SKM-1 treated with dmso at 0.1 percent for 144 hours (cell line): ENCODE results near the gene EML1.

Source experiments
- DNase-seq: peaks from one replicate; lab custom pipeline; 2025; ENCODE audit not compliant: unreplicated experiment; lab: John Stamatoyannopoulos, UW

Gene EML1

GRCh38 chr14:99862136-99862535 lies 68.9 kb downstream of the EML1 start:
- no peak for DNase-seq

DNA sequence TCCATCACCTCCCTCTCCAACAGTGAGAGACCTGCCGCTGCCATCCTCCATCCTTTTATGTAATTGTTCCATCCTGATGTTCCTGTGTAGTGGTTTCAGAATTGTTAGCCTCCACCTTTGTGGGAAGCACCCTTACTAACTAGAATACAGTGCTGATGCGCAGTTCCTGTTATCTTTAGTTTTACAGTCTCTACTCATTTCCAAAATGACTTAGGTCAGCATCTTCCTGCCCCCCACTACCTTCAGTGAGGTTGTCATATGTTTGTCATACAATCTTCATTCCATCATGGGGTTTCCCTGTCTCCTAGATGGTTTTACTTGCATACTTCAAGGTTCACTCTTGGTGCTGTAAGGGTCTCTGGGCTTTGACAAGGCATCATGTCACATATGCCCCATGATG lies 69.8 kb downstream of the EML1 start:
- no peak for DNase-seq

- no peak for DNase-seq
Measured at GRCh38 chr14:99865408-99865807, 72.2 kb downstream of the EML1 start.

DNA sequence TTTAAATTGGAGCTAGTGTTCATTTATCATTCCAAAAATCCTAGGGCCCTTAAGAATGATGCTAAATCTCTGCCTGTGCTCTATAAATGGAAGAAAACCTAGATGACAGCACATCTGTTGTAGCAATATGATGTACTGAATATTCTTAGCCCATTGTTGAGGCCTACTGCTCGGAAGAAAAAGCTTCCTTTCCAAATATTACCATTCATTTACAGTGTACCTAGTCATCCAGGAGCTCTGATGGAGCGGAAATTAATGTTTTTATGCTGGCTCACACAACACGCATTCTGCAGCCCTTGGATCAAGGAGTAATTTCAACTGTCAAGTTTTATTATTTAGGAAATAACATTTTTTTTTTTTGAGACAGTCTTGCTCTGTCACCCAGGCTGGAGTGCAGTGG lies 77.4 kb downstream of the EML1 start:
- DNase-seq, result no peak

DNA sequence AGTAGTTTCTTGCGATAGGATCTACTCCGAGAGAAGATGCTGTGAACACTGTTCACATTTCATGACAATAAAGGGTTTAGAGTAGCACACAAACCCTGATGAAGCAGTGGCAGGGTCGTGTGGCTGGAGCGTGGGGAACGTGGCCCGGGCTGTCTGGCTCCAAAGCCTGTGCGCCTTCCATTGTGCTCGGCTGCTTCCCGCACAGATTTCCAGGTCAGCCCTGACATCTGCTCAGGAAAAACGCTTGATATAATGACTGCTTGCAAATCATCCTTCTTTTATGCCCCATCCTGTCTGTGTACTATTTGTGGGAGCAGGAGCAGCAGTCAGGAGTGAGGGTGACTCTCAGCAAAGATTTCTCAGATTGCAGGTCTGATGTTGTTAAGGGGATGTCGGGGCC lies 78.6 kb downstream of the EML1 start:
- no peak for DNase-seq

DNA sequence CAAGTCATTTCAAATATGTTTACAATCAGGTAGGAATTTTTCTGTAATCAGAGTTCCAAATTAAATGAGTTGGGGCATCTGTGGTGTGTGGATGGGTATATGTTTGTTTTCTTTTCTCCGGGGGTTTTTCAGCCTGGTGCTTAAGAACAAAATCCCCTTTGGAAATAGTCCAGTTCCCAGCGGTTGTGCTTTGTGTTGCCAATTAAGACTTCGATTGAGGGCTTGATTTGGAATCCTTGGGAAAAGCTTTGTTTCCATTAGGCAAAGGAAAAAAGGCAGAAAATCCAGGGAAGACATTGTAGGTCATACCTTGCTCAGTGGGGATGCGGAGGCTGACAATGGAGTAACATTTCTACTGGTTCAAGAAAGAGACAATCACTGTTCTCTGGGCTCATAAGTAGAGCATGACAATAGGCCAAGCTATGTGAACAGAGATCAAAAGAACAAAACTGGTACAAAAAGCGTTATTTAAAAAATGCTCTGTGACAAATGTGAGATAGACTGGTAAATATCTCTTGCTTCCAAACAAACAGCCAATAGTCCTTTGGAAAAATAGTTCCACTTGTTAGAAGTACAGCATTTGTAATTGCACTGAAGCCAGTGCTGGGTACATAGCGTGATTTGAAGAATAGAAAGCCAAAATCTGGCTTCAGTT lies 79.7 kb downstream of the EML1 start:
- no peak for DNase-seq

DNA sequence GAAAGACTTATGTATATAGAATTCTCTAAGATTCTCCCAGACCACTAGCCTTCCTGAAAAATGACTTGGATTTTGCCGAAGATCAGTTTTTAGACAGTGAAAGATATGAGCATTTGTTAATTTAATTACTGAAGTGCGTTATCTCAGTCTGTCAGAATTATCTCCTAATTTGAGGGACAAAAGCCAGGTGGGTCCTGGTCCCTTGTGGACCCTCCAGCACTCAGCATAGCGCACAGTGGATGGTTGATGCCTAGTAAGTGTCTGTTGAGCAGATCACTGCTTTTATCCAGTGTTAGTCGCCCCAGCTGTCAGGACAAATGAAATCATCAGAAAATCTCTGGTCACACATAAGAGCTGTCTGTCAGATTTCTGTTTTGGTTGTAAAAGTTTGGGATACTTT lies 80.4 kb downstream of the EML1 start:
- DNase-seq, result no peak

- no peak for DNase-seq
Measured at GRCh38 chr14:99874306-99874705, 81.1 kb downstream of the EML1 start.

- DNase-seq, result no peak
Measured at GRCh38 chr14:99875421-99875820, 82.2 kb downstream of the EML1 start.

GRCh38 chr14:99875836-99876235 lies 82.6 kb downstream of the EML1 start:
- DNase-seq, result no peak

GRCh38 chr14:99876406-99876805 lies 83.2 kb downstream of the EML1 start:
- no peak for DNase-seq

GRCh38 chr14:99878563-99878962 lies 85.3 kb downstream of the EML1 start:
- no peak for DNase-seq

GRCh38 chr14:99879401-99880295 lies 86.4 kb downstream of the EML1 start:
- no peak for DNase-seq

DNA sequence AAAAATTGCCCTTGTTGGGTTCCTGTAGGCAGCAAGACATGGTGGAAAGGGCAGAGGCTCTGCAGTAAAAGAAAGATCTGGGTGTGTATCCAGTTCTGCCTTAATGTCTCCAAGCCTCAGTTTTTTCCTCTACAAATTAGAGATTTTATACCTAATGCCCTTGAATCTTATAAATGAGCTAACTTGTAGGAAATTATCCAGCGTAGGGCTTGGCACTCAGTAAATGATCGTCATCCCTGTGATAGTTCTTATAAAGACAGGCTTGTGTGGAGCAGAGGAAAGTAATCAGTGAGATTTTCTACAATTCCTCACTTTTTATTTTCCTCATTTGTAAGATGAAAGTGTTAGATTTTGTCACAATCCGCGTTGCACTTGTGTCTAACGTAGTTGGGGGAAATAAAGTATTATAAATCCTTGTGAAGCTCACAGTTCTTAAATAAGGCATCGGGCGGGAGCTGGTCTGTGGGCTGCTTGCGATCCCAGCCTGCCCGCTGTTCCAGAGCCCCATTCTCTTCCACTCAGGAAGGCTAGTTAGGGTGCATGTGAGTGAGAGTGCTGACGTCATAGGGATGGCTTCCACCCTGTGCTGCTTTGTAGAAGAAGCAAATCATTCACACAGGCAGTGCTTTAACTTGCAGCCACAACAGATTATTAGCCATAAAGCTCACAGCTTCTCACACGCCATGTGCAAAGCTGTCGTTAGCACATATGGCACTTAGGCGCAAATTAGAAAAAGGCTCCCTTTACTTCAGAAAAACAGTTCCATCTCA lies 87.6 kb downstream of the EML1 start:
- DNase-seq, result no peak

DNA sequence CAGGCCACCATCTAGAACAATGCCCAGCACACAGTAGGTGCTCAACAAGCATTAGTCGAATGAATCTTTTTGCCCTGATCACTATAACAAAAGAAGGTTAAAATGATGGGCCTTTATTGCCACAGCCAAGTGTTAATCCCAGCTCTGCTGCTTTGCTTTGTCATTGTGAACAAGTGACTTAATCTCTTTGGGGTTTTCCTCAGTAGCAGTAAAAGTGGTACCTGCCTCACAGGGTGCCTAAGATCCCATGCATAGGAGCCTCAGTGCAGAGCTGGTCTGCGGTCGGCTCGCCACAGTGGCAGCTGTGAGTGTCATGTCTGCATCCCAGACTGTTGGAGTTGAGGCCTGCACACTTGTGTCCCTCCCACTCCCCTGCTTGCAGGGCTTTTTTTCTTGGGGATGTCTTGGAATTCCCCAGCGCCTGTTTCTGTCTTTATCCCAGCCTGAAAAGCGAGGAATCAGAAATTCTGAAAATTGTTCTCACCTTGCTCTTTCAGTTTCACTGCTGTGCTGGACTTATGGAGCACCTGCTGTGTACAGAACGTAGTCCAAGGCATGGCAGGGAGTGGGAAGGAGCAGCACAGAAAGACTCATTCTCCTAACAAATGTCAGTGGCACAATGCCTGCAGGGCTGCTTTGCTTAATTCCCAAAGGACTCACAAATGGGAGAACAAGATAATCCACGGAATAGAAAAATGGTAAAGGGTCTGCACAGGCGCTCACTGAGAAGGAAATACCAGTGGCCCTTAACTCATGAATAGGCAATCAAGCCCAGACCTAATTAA lies 90.8 kb downstream of the EML1 start:
- DNase-seq, result no peak

DNA sequence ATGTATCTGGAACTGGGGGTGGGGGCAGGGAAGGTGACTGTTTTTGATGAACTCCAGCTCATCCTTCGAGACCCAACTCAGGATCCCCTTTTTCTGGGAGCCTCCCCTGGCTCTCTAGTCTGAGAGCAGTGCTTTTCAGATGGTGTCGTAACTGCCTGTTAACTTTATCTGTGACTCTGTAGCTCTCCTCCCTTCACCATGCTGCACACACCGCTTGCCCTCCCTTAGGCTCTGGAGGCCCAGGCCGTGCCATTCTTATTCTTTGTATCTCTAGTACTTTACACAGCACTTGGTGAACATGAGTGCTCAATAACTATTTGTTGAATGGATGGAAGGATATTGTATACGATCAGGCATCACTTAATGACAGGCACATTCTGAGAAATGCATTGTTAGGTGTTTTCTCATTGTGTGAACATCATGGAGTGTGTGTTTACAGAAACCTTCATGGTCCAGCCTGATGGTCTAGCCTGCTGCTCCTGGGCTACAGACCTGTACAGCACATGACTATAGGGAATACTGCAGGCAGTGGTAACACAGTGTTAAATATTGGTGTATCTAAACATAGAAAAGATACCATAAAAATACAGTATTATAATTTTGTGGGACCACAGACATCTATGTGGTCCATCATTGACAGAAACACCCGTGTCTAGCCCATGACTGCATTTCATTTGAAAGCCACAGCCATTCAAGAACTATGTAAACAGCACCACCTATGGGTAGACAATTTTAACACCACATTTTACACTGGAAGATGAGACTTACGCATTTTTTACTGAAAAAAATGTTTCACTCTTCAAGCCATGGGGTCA lies 91.8 kb downstream of the EML1 start:
- DNase-seq, result peak; percentile 2

DNA sequence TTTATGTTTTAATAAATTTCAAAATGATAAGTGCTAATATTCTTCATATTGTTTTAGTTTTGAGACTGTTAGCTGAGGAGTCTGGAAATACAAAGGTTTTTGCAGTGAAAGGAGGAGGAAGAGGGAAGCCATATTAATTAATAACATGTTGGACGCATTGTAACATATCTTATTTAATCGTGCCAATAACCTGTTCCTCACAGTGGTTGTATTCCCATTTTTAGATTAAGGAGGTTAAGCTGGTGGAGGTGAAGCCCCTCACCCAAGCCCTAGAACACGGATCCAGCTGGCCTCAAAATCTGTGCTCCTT lies 92.4 kb downstream of the EML1 start:
- DNase-seq, result no peak

GRCh38 chr14:99887407-99887806 lies 94.2 kb downstream of the EML1 start:
- no peak for DNase-seq

- no peak for DNase-seq
Measured at GRCh38 chr14:99888149-99888548, 94.9 kb downstream of the EML1 start.

DNA sequence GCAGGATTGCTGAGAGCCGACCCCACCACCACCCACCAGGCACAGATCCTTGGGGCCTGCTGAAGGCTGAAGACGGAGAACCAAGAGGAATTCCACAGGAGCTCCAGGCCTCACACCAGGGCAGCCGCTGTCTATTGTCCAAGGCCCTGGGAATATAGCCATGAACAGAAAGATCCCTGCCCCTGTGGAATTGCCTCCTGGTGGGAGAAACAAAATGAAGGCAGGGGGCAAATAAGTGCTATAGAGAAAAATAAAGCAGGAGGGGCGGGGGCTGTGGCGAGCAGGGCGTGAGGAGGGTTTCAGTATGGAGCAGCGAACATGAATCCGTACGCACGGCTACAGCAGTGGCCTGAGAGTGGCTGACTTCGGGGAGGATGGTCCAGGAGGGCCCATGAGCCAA lies 96.1 kb downstream of the EML1 start:
- DNase-seq, result no peak
